Panc1 (cell line): ENCODE data around the gene C1orf216.

Experiments
- POLR2AphosphoS5 ChIP-seq: IDR thresholded peaks from 2 replicates; pipeline ENCODE4 v1.6.1; 2012; ENCODE audit warnings: mild to moderate bottlenecking, low read depth, low read length, moderate library complexity
- TF ChIP-seq, protein P1 (sequence below): fragments of 450-650 bp; IDR thresholded peaks from 2 replicates; pipeline ENCODE4 v1.5.1; 2017; ENCODE audit warnings: mild to moderate bottlenecking

DNA sequence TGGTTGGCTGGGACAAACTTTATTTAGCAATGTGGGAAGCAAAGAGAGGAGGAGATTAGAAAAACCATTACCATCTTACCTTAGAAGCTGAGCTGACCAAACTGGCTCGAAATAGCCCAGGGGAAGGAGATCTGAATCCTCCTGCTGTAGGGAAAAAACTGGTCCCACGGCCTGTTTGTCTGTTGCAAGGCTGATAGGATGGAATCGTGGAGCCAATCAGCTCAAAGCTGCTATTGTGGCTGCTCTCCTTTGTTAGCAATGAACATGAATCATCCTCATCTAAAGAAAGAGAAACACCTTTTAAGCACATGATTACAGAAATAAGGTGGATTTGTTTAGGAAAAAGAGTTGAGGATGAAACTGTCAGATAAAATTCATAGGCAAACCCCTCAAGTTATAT, 29.6 kb upstream of the C1orf216 start:
- TF ChIP-seq, protein P1, sequence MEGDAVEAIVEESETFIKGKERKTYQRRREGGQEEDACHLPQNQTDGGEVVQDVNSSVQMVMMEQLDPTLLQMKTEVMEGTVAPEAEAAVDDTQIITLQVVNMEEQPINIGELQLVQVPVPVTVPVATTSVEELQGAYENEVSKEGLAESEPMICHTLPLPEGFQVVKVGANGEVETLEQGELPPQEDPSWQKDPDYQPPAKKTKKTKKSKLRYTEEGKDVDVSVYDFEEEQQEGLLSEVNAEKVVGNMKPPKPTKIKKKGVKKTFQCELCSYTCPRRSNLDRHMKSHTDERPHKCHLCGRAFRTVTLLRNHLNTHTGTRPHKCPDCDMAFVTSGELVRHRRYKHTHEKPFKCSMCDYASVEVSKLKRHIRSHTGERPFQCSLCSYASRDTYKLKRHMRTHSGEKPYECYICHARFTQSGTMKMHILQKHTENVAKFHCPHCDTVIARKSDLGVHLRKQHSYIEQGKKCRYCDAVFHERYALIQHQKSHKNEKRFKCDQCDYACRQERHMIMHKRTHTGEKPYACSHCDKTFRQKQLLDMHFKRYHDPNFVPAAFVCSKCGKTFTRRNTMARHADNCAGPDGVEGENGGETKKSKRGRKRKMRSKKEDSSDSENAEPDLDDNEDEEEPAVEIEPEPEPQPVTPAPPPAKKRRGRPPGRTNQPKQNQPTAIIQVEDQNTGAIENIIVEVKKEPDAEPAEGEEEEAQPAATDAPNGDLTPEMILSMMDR = no peak
- no peak for TF ChIP-seq POLR2AphosphoS5
